Astrocyte (in vitro differentiated cells and primary cell): ENCODE data around the gene VPS13D.

Experiments
- EZH2 ChIP-seq: IDR thresholded peaks from 2 replicates; pipeline ENCODE4 v1.6.1; 2012; ENCODE audit warnings: mild to moderate bottlenecking, low read length, inconsistent platforms; ENCODE audit not compliant: insufficient read depth
- TF ChIP-seq, protein P1 (sequence below): IDR thresholded peaks from 2 replicates; pipeline ENCODE4 v1.5.1; 2011; ENCODE audit warnings: low read depth, mild to moderate bottlenecking, inconsistent platforms, low read length, moderate library complexity; ENCODE audit not compliant: insufficient read depth

DNA sequence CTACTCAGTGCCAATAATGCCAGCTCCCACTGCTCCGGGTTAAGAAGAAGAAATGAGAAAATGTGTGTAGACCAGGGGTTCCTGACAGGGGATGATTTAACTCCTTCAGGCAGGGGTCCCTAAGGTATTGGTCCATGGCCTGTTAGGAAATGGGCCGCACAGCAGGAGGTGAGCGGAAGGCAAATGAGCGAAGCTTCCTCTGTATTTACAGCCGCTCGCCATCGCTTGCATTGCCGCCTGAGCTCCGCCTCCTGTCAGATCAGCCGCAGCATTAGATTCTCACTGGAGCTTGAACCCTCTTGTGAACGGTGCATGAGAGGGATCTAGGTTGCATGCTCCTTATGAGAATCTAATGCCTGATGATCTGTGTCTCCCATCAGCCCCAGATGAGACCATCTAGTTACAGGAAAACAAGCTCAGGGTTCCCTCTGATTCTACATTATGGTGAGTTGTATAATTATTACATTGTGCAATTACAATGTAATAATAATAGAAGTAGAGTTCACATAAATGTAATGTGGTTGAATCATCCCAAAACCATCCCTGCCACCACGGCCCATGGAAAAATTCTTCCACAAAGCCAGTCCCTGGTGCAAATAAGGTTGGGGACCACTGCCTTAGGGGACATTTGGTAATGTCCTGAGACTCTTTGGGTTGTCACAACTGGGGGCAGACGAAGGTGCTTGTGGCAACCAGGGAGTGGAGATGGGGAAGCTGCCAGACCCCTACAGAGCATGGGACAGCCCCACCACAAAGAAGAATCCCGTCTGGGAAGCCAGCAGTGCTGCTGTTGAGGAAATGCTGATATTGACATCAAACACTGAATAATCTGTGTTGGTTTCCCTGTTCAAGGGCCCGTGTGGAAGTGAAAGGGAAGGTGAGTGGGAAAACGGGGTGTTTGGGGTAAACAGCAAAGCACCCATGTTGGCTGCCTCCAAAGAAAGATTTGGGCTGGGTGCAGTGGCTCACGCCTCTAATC is 327.4 kb downstream of the VPS13D start:
- TF ChIP-seq, protein P1, sequence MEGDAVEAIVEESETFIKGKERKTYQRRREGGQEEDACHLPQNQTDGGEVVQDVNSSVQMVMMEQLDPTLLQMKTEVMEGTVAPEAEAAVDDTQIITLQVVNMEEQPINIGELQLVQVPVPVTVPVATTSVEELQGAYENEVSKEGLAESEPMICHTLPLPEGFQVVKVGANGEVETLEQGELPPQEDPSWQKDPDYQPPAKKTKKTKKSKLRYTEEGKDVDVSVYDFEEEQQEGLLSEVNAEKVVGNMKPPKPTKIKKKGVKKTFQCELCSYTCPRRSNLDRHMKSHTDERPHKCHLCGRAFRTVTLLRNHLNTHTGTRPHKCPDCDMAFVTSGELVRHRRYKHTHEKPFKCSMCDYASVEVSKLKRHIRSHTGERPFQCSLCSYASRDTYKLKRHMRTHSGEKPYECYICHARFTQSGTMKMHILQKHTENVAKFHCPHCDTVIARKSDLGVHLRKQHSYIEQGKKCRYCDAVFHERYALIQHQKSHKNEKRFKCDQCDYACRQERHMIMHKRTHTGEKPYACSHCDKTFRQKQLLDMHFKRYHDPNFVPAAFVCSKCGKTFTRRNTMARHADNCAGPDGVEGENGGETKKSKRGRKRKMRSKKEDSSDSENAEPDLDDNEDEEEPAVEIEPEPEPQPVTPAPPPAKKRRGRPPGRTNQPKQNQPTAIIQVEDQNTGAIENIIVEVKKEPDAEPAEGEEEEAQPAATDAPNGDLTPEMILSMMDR: no peak
- TF ChIP-seq EZH2: no peak
